Measurements from ENCODE around the gene PAWR.

GRCh38 chr12:79644274-79645234 lies 46.2 kb downstream of the PAWR start:
- TF ChIP-seq CTCF (IDR thresholded peaks at IDR 0.05; ENCODE audit: low read length) (no peak), EZH2phosphoT487 (IDR thresholded peaks at IDR 0.05; ENCODE audit: low read length) (no peak), EZH2 (optimal IDR thresholded peaks at IDR 0.05; ENCODE audit: low read depth, low read length) (no peak)

Measured in MM.1S (cell line).